ENCODE results near the gene SLC4A3. TPM values are rescaled to one million over a fixed set of nuclear protein-coding genes. Genes with fewer than 3 reads are reported as not detected.

SLC4A3 gene
- total RNA-seq, 3 donors from 2014 or later: 0.29 to 3.4 (median 0.34) TPM

DNA sequence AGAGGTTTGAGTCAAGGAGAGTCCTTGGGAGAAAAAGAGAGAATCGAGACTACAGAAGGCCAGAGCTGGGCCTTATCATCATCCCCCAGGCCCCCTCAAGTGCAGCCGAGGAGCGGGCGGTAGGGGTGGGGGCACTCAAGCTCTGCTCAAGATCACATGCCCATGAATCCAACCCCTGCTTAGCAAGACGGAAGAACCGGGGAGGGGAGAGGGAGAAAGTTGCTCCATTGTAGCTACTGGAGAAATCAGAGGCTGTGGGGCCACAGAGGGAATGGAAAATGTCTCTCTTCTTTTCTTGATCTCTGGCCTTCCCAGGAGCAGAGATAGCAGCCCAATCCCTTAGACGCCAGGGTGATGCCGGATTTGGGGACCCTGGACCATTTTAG is 14.6 kb downstream of the SLC4A3 start:
- DNase-seq: no peak
- Histone ChIP-seq H3K4me3 (no peak overlapping the region), H3K4me1 (ENCODE audit: low read depth) (peaks cover 3% of the 10 kb centered on the region), H3K36me3 (ENCODE audit: low read depth) (no peaks in the 10 kb centered on the region), H3K9me3 (no peaks in the 10 kb centered on the region)
- TF ChIP-seq, protein P1, sequence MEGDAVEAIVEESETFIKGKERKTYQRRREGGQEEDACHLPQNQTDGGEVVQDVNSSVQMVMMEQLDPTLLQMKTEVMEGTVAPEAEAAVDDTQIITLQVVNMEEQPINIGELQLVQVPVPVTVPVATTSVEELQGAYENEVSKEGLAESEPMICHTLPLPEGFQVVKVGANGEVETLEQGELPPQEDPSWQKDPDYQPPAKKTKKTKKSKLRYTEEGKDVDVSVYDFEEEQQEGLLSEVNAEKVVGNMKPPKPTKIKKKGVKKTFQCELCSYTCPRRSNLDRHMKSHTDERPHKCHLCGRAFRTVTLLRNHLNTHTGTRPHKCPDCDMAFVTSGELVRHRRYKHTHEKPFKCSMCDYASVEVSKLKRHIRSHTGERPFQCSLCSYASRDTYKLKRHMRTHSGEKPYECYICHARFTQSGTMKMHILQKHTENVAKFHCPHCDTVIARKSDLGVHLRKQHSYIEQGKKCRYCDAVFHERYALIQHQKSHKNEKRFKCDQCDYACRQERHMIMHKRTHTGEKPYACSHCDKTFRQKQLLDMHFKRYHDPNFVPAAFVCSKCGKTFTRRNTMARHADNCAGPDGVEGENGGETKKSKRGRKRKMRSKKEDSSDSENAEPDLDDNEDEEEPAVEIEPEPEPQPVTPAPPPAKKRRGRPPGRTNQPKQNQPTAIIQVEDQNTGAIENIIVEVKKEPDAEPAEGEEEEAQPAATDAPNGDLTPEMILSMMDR (IDR thresholded peaks at IDR 0.05): no peak
- intact Hi-C loops (cut with DNase I, micrococcal nuclease): no loop called here
- no peak for ATAC-seq

DNA sequence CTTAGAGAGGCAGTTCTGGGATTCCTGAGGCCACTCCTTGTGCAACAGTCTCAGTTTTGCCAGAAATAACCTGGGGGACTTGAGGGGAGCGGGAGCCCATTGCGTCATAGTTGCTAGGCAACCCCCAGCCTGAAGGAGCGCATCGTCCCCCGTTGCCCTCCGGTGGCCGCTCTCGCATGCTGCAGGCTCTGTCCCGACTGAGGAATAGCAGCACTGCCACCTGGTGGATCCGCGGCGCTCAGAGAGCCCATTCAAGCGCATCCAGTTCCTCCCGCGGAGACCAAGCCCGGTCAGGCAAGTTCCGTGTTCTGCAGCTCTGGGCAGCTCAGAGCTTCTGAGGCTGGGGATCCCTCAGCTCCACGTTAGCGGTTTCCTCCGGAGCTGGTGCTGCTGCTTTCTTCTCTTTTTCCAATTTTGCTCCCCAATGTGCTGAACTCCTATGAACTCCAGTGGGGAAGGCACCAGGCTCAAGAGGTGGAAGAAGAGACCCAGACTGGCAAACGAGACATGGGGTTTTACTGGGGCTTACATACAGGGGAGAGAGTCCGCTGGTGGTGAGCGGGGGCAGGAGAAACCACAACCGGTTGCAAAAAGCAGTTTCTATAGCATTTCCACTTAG is 15.1 kb downstream of the SLC4A3 start:
- Histone ChIP-seq H3K4me1 (ENCODE audit: low read depth) (peaks cover 3% of the 10 kb centered on the region), H3K36me3 (ENCODE audit: low read depth) (no peaks in the 10 kb centered on the region), H3K4me3 (no peak overlapping the region), H3K9me3 (no peaks in the 10 kb centered on the region)
- ATAC-seq: peak; percentile 99
- DNase-seq: peak; percentile 94 to 97 (median 94)
- TF ChIP-seq, protein P1 (IDR thresholded peaks at IDR 0.05): peak; percentile 97
- intact Hi-C loops (cut with DNase I, micrococcal nuclease): no loop called here

DNA sequence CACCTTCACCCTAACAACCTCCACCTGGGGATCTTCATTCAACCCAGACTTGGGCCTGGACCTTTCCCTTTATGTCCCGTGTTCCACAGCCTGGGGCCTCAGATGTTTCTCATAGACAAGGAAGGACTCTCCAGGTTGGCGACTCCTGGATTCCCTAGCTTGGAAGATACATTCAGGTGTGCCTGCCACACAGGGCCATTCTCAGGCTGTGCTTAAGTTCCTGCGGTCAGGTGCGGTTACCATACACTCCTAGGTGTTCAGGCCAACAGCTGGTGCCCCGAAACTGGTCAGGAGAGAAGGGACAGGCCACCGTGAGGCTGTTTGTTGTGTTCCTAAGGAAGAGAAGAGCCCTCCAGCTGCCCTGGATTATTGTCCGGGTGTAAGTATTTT is 15.6 kb downstream of the SLC4A3 start:
- Histone ChIP-seq H3K4me1 (ENCODE audit: low read depth) (peaks cover 3% of the 10 kb centered on the region), H3K4me3 (no peak overlapping the region), H3K36me3 (ENCODE audit: low read depth) (no peaks in the 10 kb centered on the region), H3K9me3 (no peaks in the 10 kb centered on the region)
- TF ChIP-seq, protein P1 (IDR thresholded peaks at IDR 0.05): no peak
- ATAC-seq: no peak
- no peak for DNase-seq
- intact Hi-C loops (cut with DNase I, micrococcal nuclease): no loop called here

DNA sequence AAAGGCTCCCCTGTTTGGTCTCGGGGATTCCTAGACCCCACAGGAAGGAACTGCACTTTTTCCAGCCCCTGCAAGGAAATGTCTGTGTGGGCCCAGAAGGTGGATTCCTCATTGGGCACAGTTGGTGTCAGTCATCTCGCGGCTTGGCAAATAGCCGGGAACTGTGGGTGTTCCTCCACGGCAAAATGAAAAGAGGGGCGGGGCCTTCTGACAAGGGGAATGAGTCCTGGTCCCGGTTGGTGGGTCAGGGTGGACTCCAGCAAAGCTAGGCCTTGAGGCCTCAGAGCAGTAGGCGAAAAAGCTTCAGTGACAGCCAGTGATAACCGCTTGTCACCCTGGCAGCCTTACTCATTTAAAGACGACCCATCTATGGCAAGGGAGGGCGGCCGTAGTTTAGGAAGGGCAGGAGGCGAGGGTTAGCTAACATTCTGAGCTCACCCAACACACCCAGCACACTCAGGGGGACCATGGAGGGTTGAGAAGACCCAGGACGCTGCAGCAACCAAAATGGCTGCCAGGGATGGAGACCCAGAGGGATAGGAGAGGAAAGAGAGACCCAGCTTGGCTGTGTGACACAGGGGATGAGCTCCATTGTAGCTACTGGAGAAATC is 16.5 kb downstream of the SLC4A3 start:
- Histone ChIP-seq H3K36me3 (ENCODE audit: low read depth) (no peaks in the 10 kb centered on the region), H3K4me3 (no peak overlapping the region), H3K9me3 (no peaks in the 10 kb centered on the region), H3K4me1 (ENCODE audit: low read depth) (peaks cover 3% of the 10 kb centered on the region)
- TF ChIP-seq, protein P1 (IDR thresholded peaks at IDR 0.05): no peak
- DNase-seq (no peak), ATAC-seq (no peak)
- intact Hi-C loops (cut with DNase I, micrococcal nuclease): no loop called here

DNA sequence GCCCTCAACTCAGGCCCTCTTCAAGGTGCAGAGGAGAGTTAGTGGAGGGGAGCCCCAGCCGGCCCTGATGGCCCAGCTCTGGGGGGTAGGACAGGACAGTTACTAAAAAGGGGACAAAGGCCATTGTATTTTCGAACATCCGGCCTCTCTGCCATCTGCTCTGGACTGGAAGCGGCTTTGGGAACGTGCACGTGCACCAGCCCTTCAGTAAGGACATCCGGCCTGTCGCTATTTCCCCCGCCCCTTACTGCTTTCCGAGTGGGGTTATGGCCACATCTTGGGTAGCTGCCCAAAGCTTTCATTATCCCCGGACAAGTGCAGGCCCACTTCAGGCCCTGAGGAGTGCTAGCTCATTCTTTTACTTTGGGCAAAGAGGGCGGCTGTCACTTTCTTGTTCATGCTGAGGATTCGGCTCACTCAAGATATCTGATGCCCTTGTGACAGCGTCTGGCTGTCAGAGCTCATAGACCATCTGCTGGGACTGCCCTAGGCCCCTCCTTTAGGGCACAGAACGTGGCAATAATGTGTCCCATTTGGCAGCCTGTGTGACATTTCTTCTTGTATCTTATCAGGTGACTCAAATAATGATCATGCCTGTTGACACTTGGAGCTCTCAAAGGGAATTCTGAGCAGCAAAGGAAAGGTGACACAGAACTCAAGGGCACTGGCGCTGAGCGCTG is 17.5 kb downstream of the SLC4A3 start:
- TF ChIP-seq, protein P1 (IDR thresholded peaks at IDR 0.05): no peak
- ATAC-seq (peak; percentile 4), DNase-seq (no peak)
- no peaks in the 10 kb centered on the region for H3K9me3 ChIP-seq
- H3K4me3 ChIP-seq: no peak overlapping the region
- H3K4me1 ChIP-seq (ENCODE audit: low read depth): peaks cover 3% of the 10 kb centered on the region
- no peaks in the 10 kb centered on the region for H3K36me3 ChIP-seq (ENCODE audit: low read depth)
- intact Hi-C loops (cut with DNase I, micrococcal nuclease): no loop called here

Data from mucosa of descending colon (tissue), 3 donors.